Upper lobe of right lung (tissue), 1 donor: Measurements from ENCODE around the gene SLC6A6. TPM values are rescaled to one million over a fixed set of nuclear protein-coding genes. Genes with fewer than 3 reads are reported as not detected.

ENCODE experiments used
- ATAC-seq: fragments of 200-7000 bp; cut with Tn5 transposase; one replicate; pipeline ENCODE4 v1.9.1; 2020; ENCODE audit warnings: mild to moderate bottlenecking, moderate library complexity
- DNase-seq: peaks from one replicate; pipeline ENCODE4 v3.0.0-alpha.2; 2020
- H3K27ac ChIP-seq: fragments of 200-600 bp; one replicate; pipeline ENCODE4 v1.8.0; 2022
- H3K27me3 ChIP-seq: fragments of 200-600 bp; one replicate; pipeline ENCODE4 v1.8.0; 2022; ENCODE audit warnings: mild to moderate bottlenecking
- H3K36me3 ChIP-seq: fragments of 200-600 bp; one replicate; pipeline ENCODE4 v1.8.0; 2022
- H3K4me1 ChIP-seq: fragments of 200-600 bp; one replicate; pipeline ENCODE4 v1.8.0; 2022
- H3K4me3 ChIP-seq: fragments of 200-600 bp; one replicate; pipeline ENCODE4 v1.8.0; 2022; ENCODE audit warnings: mild to moderate bottlenecking
- H3K9me3 ChIP-seq: fragments of 200-600 bp; one replicate; pipeline ENCODE4 v1.8.0; 2022
- CTCF ChIP-seq: fragments of 200-600 bp; IDR thresholded peaks from one replicate; pipeline ENCODE4 v1.8.0; 2022; ENCODE audit warnings: antibody characterized with exemption
- intact Hi-C: fragments of 100-400 bp; cut with DNase I; formaldehyde crosslinking; loops from one replicate; pipeline ENCODE4 v1.11.0; 2022
- total RNA-seq: library from RNA; stranded (reverse); fragmentation: NEBNext Ultra II Directional; extraction: Animal tissue kit (Norgen Biotek cat#: 25700); gene quantifications from one replicate; pipeline ENCODE4 v1.2.1, GENCODE V29; 2021
- donor health status: DM: no; HTN: yes; CAD: no; lungs with severe emphysema.

SLC6A6 gene
- total RNA-seq, 1 donor from 2014 or later, result 54.3 TPM

GRCh38 chr3:14508505-14508819 is 106.1 kb downstream of the SLC6A6 start:
- no peak for ATAC-seq
- DNase-seq, result no peak
- Histone ChIP-seq H3K4me3 (no peak overlapping the region), H3K27ac (no peak overlapping the region), H3K36me3 (no peaks in the 10 kb centered on the region), H3K9me3 (no peaks in the 10 kb centered on the region), H3K4me1 (no peaks in the 10 kb centered on the region), H3K27me3 (no peaks in the 10 kb centered on the region)
- intact Hi-C loops, result no loop called here
- TF ChIP-seq CTCF, result no peak

GRCh38 chr3:14508966-14509795 is 106.8 kb downstream of the SLC6A6 start:
- Histone ChIP-seq H3K9me3 (no peaks in the 10 kb centered on the region), H3K27ac (no peak overlapping the region), H3K27me3 (no peaks in the 10 kb centered on the region), H3K4me1 (no peaks in the 10 kb centered on the region), H3K36me3 (no peaks in the 10 kb centered on the region), H3K4me3 (no peak overlapping the region)
- DNase-seq (peak; percentile 81), ATAC-seq (peak; percentile 76)
- intact Hi-C loops, result no loop called here
- TF ChIP-seq CTCF, result peak; percentile 97

- DNase-seq, result peak; percentile 28
- no peaks in the 10 kb centered on the region for H3K9me3 ChIP-seq
- no peaks in the 10 kb centered on the region for H3K36me3 ChIP-seq
- ATAC-seq, result no peak
- H3K27me3 ChIP-seq, result no peaks in the 10 kb centered on the region
- intact Hi-C loops, result no loop called here
- H3K4me3 ChIP-seq, result no peak overlapping the region
- no peak for TF ChIP-seq CTCF
- no peaks in the 10 kb centered on the region for H3K4me1 ChIP-seq
- no peak overlapping the region for H3K27ac ChIP-seq
Measured at GRCh38 chr3:14509796-14510100, 107.3 kb downstream of the SLC6A6 start.

GRCh38 chr3:14510838-14511622 is 108.6 kb downstream of the SLC6A6 start:
- intact Hi-C loops, result no loop called here
- Histone ChIP-seq H3K27ac (no peak overlapping the region), H3K36me3 (no peaks in the 10 kb centered on the region), H3K4me3 (no peak overlapping the region), H3K9me3 (no peaks in the 10 kb centered on the region), H3K4me1 (no peaks in the 10 kb centered on the region), H3K27me3 (no peaks in the 10 kb centered on the region)
- no peak for TF ChIP-seq CTCF
- peak; percentile 51 for DNase-seq
- ATAC-seq, result no peak

GRCh38 chr3:14511623-14512280 is 109.3 kb downstream of the SLC6A6 start:
- DNase-seq (peak; percentile 49), ATAC-seq (no peak)
- Histone ChIP-seq H3K9me3 (no peaks in the 10 kb centered on the region), H3K4me3 (no peak overlapping the region), H3K36me3 (no peaks in the 10 kb centered on the region), H3K27me3 (no peaks in the 10 kb centered on the region), H3K4me1 (no peaks in the 10 kb centered on the region), H3K27ac (no peak overlapping the region)
- TF ChIP-seq CTCF, result no peak
- intact Hi-C loops, result no loop called here
